ENCODE data around the gene RAB37.

Gene RAB37

GRCh38 chr17:74782571-74782970, 45.5 kb downstream of the RAB37 start:
- DNase-seq: no peak

DNA sequence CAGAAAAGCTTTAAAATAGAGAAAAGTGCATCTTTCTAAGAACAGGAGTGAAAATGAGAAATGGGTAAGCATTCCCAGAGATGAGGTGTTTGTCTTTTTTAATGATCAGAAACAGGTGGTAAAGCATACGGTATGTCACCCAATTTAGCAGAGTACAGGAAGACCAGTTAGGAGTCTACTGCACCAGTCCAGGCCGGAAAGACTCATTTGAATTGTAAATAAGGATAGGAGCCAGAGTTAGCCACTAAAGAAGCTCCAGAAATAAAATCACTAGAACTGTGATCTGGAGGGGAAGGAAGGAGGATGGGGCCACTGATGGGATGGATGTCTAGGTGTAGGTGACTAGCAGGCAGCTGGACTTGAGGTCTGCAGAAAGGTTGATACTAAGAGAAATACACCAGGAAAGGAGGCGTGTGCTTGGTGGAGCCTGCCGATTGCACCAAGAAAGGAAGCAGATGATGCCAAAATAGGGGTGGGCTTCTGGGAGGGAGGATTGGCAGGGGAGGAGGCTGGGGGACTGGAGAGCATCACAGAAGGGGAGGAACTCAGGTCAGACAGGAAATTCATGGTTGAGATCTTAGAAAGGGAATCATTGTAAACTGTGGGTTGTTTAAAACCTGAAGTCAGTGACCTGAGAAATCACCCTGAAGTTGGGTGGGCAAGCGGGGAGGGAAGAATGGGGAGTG, 47.2 kb downstream of the RAB37 start:
- no peak for DNase-seq

GRCh38 chr17:74785096-74785980, 48.3 kb downstream of the RAB37 start:
- no peak for DNase-seq

DNA sequence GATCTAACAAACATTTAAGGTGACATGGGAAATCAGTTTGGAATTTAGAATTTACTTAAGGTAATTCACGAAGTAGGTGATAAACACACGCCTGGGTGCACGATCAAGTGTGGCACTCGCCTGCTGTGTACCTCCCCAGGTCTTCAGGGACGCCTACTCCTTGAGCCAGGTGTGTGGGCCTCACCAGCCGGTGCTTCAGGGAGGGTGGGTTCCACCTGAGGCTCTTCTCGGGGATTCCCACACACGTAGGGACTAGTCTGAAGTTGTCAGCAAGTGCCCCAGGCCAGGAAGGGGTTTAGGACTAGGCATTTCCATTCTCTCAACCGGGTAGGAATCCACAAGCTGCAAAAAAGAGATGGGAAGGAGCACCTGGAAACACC, 48.9 kb downstream of the RAB37 start:
- DNase-seq: no peak

- no peak for DNase-seq
These were observed 49.5 kb downstream of the RAB37 start for GRCh38 chr17:74786431-74787055.

GRCh38 chr17:74790161-74791058, 53.4 kb downstream of the RAB37 start:
- DNase-seq: no peak

DNA sequence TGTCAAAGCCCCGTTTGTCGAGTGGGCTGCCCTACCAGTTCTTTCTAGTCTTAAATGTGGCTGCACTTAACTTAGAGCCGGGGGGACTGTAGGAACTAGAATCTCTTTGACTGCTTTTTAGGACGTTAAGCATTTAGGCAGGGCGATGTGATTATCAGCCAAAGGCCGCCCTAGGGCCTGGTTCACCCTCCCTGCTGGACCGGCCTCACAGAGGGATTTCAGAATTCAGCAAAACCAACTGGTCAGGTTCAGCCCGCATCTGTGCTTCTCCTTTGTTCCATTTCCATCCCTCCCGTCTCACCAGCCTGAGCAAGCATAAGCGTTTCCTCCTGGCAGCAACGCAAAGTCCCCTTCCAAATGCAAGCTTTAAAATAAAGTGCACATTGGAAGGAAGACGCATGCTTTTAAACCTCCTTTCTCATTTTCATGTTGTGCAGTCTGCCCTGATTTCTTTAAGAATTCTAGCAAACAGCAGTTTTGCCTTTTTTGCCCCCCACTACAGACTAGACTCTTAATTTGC, 55.6 kb downstream of the RAB37 start:
- DNase-seq: no peak

- DNase-seq: no peak
These were observed 58.4 kb downstream of the RAB37 start for GRCh38 chr17:74795327-74796020.

GRCh38 chr17:74796211-74796610, 59.2 kb downstream of the RAB37 start:
- no peak for DNase-seq

GRCh38 chr17:74796866-74797265, 59.8 kb downstream of the RAB37 start:
- DNase-seq: no peak

All from NCI-H774 (cell line).